ENCODE data around the gene TMEM258. TPM values are rescaled to one million over a fixed set of nuclear protein-coding genes. Genes with fewer than 3 reads are reported as not detected.

TMEM258 gene
- total RNA-seq, 2 experiments from 2014 or later, result 172 to 176 TPM

- intact Hi-C loops (cut with DNase I, micrococcal nuclease), result no loop called here
Measured at GRCh38 chr11:61745781-61746441, 46.5 kb downstream of the TMEM258 start.

GRCh38 chr11:61744609-61745156 is 47.7 kb downstream of the TMEM258 start:
- intact Hi-C loops (cut with DNase I, micrococcal nuclease), result no loop called here
- Mint-ChIP-seq H3K27me3 (peaks cover 5% of the 10 kb centered on the region), H3K4me1 (no peaks in the 10 kb centered on the region), H3K36me3 (ENCODE audit: low read depth) (no peaks in the 10 kb centered on the region), H3K4me3 (no peak overlapping the region), H3K9me3 (ENCODE audit: low read depth) (no peaks in the 10 kb centered on the region), H3K27ac (no peak overlapping the region)
- no peak for DNase-seq
- ChIA-PET CTCF (interaction anchor here (1.4 kb wide), 1 partner anchor 15 kb away, joined by 3 read pairs; no protein-coding TSS in a partner anchor), POLR2A (no interaction called here)
- ATAC-seq, result no peak

More at GRCh38 chr11:61745781-61746441, 46.5 kb downstream of the TMEM258 start:
- no peaks in the 10 kb centered on the region for H3K4me1 Mint-ChIP-seq
- DNase-seq (no peak), ATAC-seq (no peak)
- ChIA-PET POLR2A (no interaction called here), CTCF (interaction anchor here (1.1 to 1.7 kb wide), 3 partner anchors 13 to 336 kb away, joined by 3 to 6 read pairs (median 5); no protein-coding TSS in a partner anchor)
- H3K4me3 Mint-ChIP-seq, result no peak overlapping the region
- no peak overlapping the region for H3K27ac Mint-ChIP-seq
- H3K9me3 Mint-ChIP-seq (ENCODE audit: low read depth), result no peaks in the 10 kb centered on the region
- H3K27me3 Mint-ChIP-seq, result peaks cover 8% of the 10 kb centered on the region
- no peaks in the 10 kb centered on the region for H3K36me3 Mint-ChIP-seq (ENCODE audit: low read depth)

GRCh38 chr11:61744181-61744580 is 48.2 kb downstream of the TMEM258 start:
- CTCF ChIA-PET, result interaction anchor here (1.4 kb wide), 1 partner anchor 14 kb away, joined by 3 read pairs; no protein-coding TSS in a partner anchor
- H3K36me3 Mint-ChIP-seq (ENCODE audit: low read depth), result no peaks in the 10 kb centered on the region

GRCh38 chr11:61743486-61744095 is 48.8 kb downstream of the TMEM258 start:
- no peaks in the 10 kb centered on the region for H3K36me3 Mint-ChIP-seq (ENCODE audit: low read depth)
- H3K4me1 Mint-ChIP-seq, result no peaks in the 10 kb centered on the region
- ChIA-PET CTCF (interaction anchor here (0.7 to 1.4 kb wide), 2 partner anchors 14 to 60 kb away, joined by 3 read pairs; no protein-coding TSS in a partner anchor), POLR2A (no interaction called here)
- H3K9me3 Mint-ChIP-seq (ENCODE audit: low read depth), result no peaks in the 10 kb centered on the region
- ATAC-seq (no peak), DNase-seq (no peak)
- no peak overlapping the region for H3K4me3 Mint-ChIP-seq
- H3K27ac Mint-ChIP-seq, result no peak overlapping the region
- no peaks in the 10 kb centered on the region for H3K27me3 Mint-ChIP-seq
- intact Hi-C loops (cut with DNase I, micrococcal nuclease), result no loop called here

More at GRCh38 chr11:61744181-61744580, 48.2 kb downstream of the TMEM258 start:
- Mint-ChIP-seq H3K27ac (no peak overlapping the region), H3K4me1 (no peaks in the 10 kb centered on the region), H3K27me3 (peaks cover 2% of the 10 kb centered on the region), H3K4me3 (no peak overlapping the region), H3K9me3 (ENCODE audit: low read depth) (no peaks in the 10 kb centered on the region)
- POLR2A ChIA-PET, result no interaction called here
- ATAC-seq, result no peak
- intact Hi-C loops (cut with DNase I, micrococcal nuclease), result no loop called here
- no peak for DNase-seq

GRCh38 chr11:61742391-61742790 is 50.0 kb downstream of the TMEM258 start:
- Mint-ChIP-seq H3K27me3 (no peaks in the 10 kb centered on the region), H3K4me3 (no peak overlapping the region), H3K27ac (no peak overlapping the region), H3K36me3 (ENCODE audit: low read depth) (no peaks in the 10 kb centered on the region), H3K9me3 (ENCODE audit: low read depth) (no peaks in the 10 kb centered on the region), H3K4me1 (no peaks in the 10 kb centered on the region)
- CTCF ChIA-PET, result interaction anchor here (0.8 kb wide), 1 partner anchor 11 kb away, joined by 3 read pairs; no protein-coding TSS in a partner anchor
- no peak for DNase-seq
- ATAC-seq, result no peak
- intact Hi-C loops (cut with DNase I, micrococcal nuclease), result no loop called here
- POLR2A ChIA-PET, result interaction anchor here (0.5 kb wide), 1 partner anchor 14 kb away, joined by 3 read pairs; no protein-coding TSS in a partner anchor

GRCh38 chr11:61739966-61740365 is 52.4 kb downstream of the TMEM258 start:
- H3K4me3 Mint-ChIP-seq, result no peak overlapping the region
- ATAC-seq, result no peak
- H3K4me1 Mint-ChIP-seq, result no peaks in the 10 kb centered on the region
- CTCF ChIA-PET, result interaction anchor here (1.0 kb wide), 1 partner anchor 32 kb away, joined by 4 read pairs; no protein-coding TSS in a partner anchor
- H3K27ac Mint-ChIP-seq, result no peak overlapping the region
- no peaks in the 10 kb centered on the region for H3K27me3 Mint-ChIP-seq
- POLR2A ChIA-PET, result no interaction called here
- intact Hi-C loops (cut with DNase I, micrococcal nuclease), result no loop called here
- H3K36me3 Mint-ChIP-seq (ENCODE audit: low read depth), result no peaks in the 10 kb centered on the region
- H3K9me3 Mint-ChIP-seq (ENCODE audit: low read depth), result no peaks in the 10 kb centered on the region
- DNase-seq, result no peak

GRCh38 chr11:61739413-61739812 is 53.0 kb downstream of the TMEM258 start:
- Mint-ChIP-seq H3K36me3 (ENCODE audit: low read depth) (no peaks in the 10 kb centered on the region), H3K4me1 (no peaks in the 10 kb centered on the region), H3K9me3 (ENCODE audit: low read depth) (no peaks in the 10 kb centered on the region), H3K4me3 (no peak overlapping the region), H3K27ac (no peak overlapping the region), H3K27me3 (no peaks in the 10 kb centered on the region)
- ATAC-seq, result no peak
- intact Hi-C loops (cut with DNase I, micrococcal nuclease), result no loop called here
- DNase-seq, result no peak
- ChIA-PET POLR2A (no interaction called here), CTCF (interaction anchor here (1.0 kb wide), 1 partner anchor 31 kb away, joined by 4 read pairs; no protein-coding TSS in a partner anchor)

Other genes with a start within 250 kb of the TMEM258 start
- under 1 TPM in 1 of 2 experiments, not detected in 1; 0.04 TPM for gene SYT7, start 211.5 kb downstream of the TMEM258 start, total RNA-seq
- gene DAGLA, start 112.2 kb downstream of the TMEM258 start, total RNA-seq, result under 1 TPM; 0.09 to 0.14 TPM
- under 1 TPM; 0.25 to 0.57 TPM for gene MYRF, start 40.0 kb downstream of the TMEM258 start, total RNA-seq
- gene FEN1, start 312 bp upstream of the TMEM258 start, total RNA-seq, result 100 to 1,000 TPM in 1 of 2 experiments, 10 to 100 TPM in 1; 70.0 to 108 TPM
- gene FADS1, start 24.4 kb upstream of the TMEM258 start, total RNA-seq, result 10 to 100 TPM; 18.9 to 23.7 TPM
- 10 to 100 TPM; 51.0 to 58.4 TPM for gene FADS2, start 35.7 kb upstream of the TMEM258 start, total RNA-seq
- gene FADS3, start 98.9 kb upstream of the TMEM258 start, total RNA-seq, result 10 to 100 TPM in 1 of 2 experiments, 1 to 10 TPM in 1; 7.2 to 10.1 TPM
- under 1 TPM in 1 of 2 experiments, not detected in 1; 0.09 TPM for gene RAB3IL1, start 125.0 kb upstream of the TMEM258 start, total RNA-seq
- gene BEST1, start 157.8 kb upstream of the TMEM258 start, total RNA-seq, result under 1 TPM; 0.37 to 0.65 TPM
- gene FTH1, start 175.0 kb upstream of the TMEM258 start, total RNA-seq, result 100 to 1,000 TPM; 777 to 914 TPM

Measured in activated CD4-positive, alpha-beta T cell treated with anti-CD3 and anti-CD28 coated beads for 36 hours (primary cell).